Lower leg skin (tissue), 3 donors: Measurements from ENCODE around the gene TNFAIP8L3.

Source experiments
- POLR2A ChIP-seq, 2 donors: fragments of 450-650 bp; IDR thresholded peaks; one replicate each; pipeline ENCODE4 v1.6.1; 2016 to 2017; ENCODE audit warnings: antibody characterized with exemption in 2 of 2, mild to moderate bottlenecking in 1 of 2, moderate library complexity in 1 of 2
- TF ChIP-seq, protein P1 (sequence below), 3 donors: fragments of 450-650 bp; IDR thresholded peaks; one replicate each; pipeline ENCODE4 v1.5.1; 2016; ENCODE audit warnings: antibody characterized with exemption in 3 of 3, mild to moderate bottlenecking in 3 of 3, moderate library complexity in 2 of 3

DNA sequence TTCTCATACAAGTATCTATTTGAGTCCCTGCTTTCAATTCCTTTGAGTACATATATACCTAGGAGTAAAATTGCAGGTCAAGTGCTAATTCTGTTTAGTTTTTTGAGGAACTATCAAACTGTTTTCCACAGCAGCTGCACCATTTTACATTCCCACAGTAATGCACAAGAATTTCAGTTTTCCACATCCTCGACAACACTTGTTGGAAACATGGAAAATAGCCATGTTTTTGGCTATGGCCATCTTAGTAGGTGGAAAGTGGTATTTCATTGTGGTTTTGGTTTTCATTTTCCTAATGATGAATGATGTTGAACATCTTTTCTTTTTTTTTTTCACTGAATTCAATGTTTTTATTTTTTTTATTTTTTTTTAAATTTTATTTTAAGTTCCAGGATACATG, 44.4 kb upstream of the TNFAIP8L3 start:
- TF ChIP-seq, protein P1, sequence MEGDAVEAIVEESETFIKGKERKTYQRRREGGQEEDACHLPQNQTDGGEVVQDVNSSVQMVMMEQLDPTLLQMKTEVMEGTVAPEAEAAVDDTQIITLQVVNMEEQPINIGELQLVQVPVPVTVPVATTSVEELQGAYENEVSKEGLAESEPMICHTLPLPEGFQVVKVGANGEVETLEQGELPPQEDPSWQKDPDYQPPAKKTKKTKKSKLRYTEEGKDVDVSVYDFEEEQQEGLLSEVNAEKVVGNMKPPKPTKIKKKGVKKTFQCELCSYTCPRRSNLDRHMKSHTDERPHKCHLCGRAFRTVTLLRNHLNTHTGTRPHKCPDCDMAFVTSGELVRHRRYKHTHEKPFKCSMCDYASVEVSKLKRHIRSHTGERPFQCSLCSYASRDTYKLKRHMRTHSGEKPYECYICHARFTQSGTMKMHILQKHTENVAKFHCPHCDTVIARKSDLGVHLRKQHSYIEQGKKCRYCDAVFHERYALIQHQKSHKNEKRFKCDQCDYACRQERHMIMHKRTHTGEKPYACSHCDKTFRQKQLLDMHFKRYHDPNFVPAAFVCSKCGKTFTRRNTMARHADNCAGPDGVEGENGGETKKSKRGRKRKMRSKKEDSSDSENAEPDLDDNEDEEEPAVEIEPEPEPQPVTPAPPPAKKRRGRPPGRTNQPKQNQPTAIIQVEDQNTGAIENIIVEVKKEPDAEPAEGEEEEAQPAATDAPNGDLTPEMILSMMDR (IDR thresholded peaks at IDR 0.05) = no peak
- TF ChIP-seq POLR2A (IDR thresholded peaks at IDR 0.05) = no peak
